ENCODE measurements around the gene TBCD. TPM values are rescaled to one million over a fixed set of nuclear protein-coding genes. Genes with fewer than 3 reads are reported as not detected.

TBCD gene
- total RNA-seq, 1 donor from 2014 or later = 59.8 TPM

- H3K36me3 Mint-ChIP-seq (ENCODE audit: low read depth) = peaks cover 2% of the 10 kb centered on the region
- no peak overlapping the region for H3K27ac Mint-ChIP-seq (ENCODE audit: unreplicated experiment)
- no peak for TF ChIP-seq CTCF (IDR thresholded peaks at IDR 0.05)
- no peak overlapping the region for H3K4me3 Mint-ChIP-seq (ENCODE audit: unreplicated experiment)
- peak; percentile 70 for DNase-seq (ENCODE audit: low spot score)
- peaks cover 12% of the 10 kb centered on the region for H3K4me1 Mint-ChIP-seq (ENCODE audit: low read depth)
- H3K9me3 Mint-ChIP-seq (ENCODE audit: low read depth) = no peaks in the 10 kb centered on the region
- no peaks in the 10 kb centered on the region for H3K27me3 Mint-ChIP-seq (ENCODE audit: low read depth)
Measured at GRCh38 chr17:82790391-82790790, 38.5 kb downstream of the TBCD start.

- TF ChIP-seq CTCF (IDR thresholded peaks at IDR 0.05) = no peak
- Mint-ChIP-seq H3K4me3 (ENCODE audit: unreplicated experiment) (no peak overlapping the region), H3K27ac (ENCODE audit: unreplicated experiment) (peak overlapping the region; percentile 32), H3K27me3 (ENCODE audit: low read depth) (no peaks in the 10 kb centered on the region), H3K4me1 (ENCODE audit: low read depth) (peaks cover 12% of the 10 kb centered on the region), H3K36me3 (ENCODE audit: low read depth) (peaks cover 2% of the 10 kb centered on the region), H3K9me3 (ENCODE audit: low read depth) (no peaks in the 10 kb centered on the region)
- no peak for DNase-seq (ENCODE audit: low spot score)
Measured at GRCh38 chr17:82791532-82791931, 39.7 kb downstream of the TBCD start.

- no peak for TF ChIP-seq CTCF (IDR thresholded peaks at IDR 0.05)
- Mint-ChIP-seq H3K27ac (ENCODE audit: unreplicated experiment) (no peak overlapping the region), H3K36me3 (ENCODE audit: low read depth) (peaks cover 3% of the 10 kb centered on the region), H3K27me3 (ENCODE audit: low read depth) (no peaks in the 10 kb centered on the region), H3K4me3 (ENCODE audit: unreplicated experiment) (no peak overlapping the region), H3K9me3 (ENCODE audit: low read depth) (no peaks in the 10 kb centered on the region), H3K4me1 (ENCODE audit: low read depth) (peaks cover 12% of the 10 kb centered on the region)
- DNase-seq (ENCODE audit: low spot score) = peak; percentile 68
Measured at GRCh38 chr17:82793974-82794630, 42.2 kb downstream of the TBCD start.

- no peak for TF ChIP-seq CTCF (IDR thresholded peaks at IDR 0.05)
- H3K27me3 Mint-ChIP-seq (ENCODE audit: low read depth) = no peaks in the 10 kb centered on the region
- H3K36me3 Mint-ChIP-seq (ENCODE audit: low read depth) = peaks cover 4% of the 10 kb centered on the region
- H3K27ac Mint-ChIP-seq (ENCODE audit: unreplicated experiment) = no peak overlapping the region
- H3K4me1 Mint-ChIP-seq (ENCODE audit: low read depth) = peaks cover 12% of the 10 kb centered on the region
- DNase-seq (ENCODE audit: low spot score) = no peak
- H3K4me3 Mint-ChIP-seq (ENCODE audit: unreplicated experiment) = no peak overlapping the region
- no peaks in the 10 kb centered on the region for H3K9me3 Mint-ChIP-seq (ENCODE audit: low read depth)
Measured at GRCh38 chr17:82794781-82795482, 43.1 kb downstream of the TBCD start.

GRCh38 chr17:82795615-82796014 is 43.8 kb downstream of the TBCD start:
- H3K27me3 Mint-ChIP-seq (ENCODE audit: low read depth) = no peaks in the 10 kb centered on the region
- H3K4me3 Mint-ChIP-seq (ENCODE audit: unreplicated experiment) = no peak overlapping the region
- H3K4me1 Mint-ChIP-seq (ENCODE audit: low read depth) = peaks cover 12% of the 10 kb centered on the region
- peaks cover 8% of the 10 kb centered on the region for H3K36me3 Mint-ChIP-seq (ENCODE audit: low read depth)
- H3K9me3 Mint-ChIP-seq (ENCODE audit: low read depth) = no peaks in the 10 kb centered on the region
- no peak for DNase-seq (ENCODE audit: low spot score)
- TF ChIP-seq CTCF (IDR thresholded peaks at IDR 0.05) = no peak
- H3K27ac Mint-ChIP-seq (ENCODE audit: unreplicated experiment) = no peak overlapping the region
